Measurements from ENCODE around the gene TXNL1.

GRCh38 chr18:56650944-56651770 is 12.8 kb upstream of the TXNL1 start, which contains the start of gene WDR7:
- TF ChIP-seq CTCF (conservative IDR thresholded peaks at IDR 0.05; ENCODE audit: low read depth, low read length) (no peak), EZH2 (IDR thresholded peaks at IDR 0.05; ENCODE audit: low read length, unreplicated experiment) (no peak)
